HG03565 (cell line): ENCODE results near the gene SEZ6L2.
"Not testable (repeated sequence)": the region's sequence is repeated elsewhere in the genome, so short reads cannot be mapped to it uniquely, and the experiment has no call there.

Experiments used
- ATAC-seq: cut with Tn5 transposase; IDR thresholded peaks from one replicate; pipeline ENCODE4 v1.9.1; 2021; ENCODE audit warnings: mild to moderate bottlenecking, moderate library complexity; ENCODE audit not compliant: unreplicated experiment

The SEZ6L2 gene

GRCh38 chr16:29858149-29858849 is 41.1 kb downstream of the SEZ6L2 start:
- no peak for ATAC-seq

- no peak for ATAC-seq
These were observed 42.1 kb downstream of the SEZ6L2 start for GRCh38 chr16:29857133-29857760.

- no peak for ATAC-seq
These were observed 44.7 kb downstream of the SEZ6L2 start for GRCh38 chr16:29854520-29855100.

GRCh38 chr16:29852654-29853053 is 46.7 kb downstream of the SEZ6L2 start:
- ATAC-seq = no peak

DNA sequence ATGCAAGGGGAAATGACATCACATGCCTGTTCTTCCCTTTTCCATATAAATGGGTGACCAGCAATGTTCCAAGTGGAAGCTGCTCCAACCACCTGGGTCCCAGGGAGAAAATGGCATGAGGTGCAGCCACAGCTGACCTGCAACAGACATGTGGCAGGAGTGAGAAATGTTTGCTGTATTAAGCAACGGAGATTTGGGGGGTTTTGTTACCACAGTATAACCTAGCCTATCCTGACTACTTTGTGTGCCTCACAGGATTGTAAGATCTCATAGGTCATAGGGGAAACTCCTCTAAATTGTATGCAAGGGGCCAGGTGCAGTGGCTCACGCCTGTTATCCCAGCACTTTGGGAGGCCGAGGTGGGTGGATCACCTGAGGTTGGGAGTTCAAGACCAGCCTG is 48.4 kb downstream of the SEZ6L2 start:
- ATAC-seq = no peak

DNA sequence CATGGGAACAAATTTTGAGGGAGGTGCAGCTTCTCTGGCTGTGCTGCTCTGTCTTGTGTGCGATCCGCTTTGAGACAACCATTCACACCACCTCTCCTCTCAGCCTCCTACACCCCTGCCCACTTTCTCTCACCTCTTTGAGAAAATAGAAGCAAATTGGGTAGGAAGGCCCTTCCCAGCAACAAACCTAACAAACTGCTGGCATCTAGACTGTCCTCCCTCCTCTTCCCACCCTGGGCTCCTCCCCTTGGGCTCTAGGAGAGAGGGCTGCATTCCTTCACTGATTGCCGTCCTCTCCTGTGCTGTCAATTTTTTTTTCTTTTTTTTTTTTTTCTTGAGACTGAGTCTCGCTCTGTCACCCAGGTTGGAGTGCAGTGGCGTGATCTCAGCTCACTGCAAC is 49.8 kb downstream of the SEZ6L2 start:
- ATAC-seq = no peak

GRCh38 chr16:29848420-29849297 is 50.7 kb downstream of the SEZ6L2 start:
- no peak for ATAC-seq

GRCh38 chr16:29845656-29846055 is 53.7 kb downstream of the SEZ6L2 start:
- no peak for ATAC-seq

DNA sequence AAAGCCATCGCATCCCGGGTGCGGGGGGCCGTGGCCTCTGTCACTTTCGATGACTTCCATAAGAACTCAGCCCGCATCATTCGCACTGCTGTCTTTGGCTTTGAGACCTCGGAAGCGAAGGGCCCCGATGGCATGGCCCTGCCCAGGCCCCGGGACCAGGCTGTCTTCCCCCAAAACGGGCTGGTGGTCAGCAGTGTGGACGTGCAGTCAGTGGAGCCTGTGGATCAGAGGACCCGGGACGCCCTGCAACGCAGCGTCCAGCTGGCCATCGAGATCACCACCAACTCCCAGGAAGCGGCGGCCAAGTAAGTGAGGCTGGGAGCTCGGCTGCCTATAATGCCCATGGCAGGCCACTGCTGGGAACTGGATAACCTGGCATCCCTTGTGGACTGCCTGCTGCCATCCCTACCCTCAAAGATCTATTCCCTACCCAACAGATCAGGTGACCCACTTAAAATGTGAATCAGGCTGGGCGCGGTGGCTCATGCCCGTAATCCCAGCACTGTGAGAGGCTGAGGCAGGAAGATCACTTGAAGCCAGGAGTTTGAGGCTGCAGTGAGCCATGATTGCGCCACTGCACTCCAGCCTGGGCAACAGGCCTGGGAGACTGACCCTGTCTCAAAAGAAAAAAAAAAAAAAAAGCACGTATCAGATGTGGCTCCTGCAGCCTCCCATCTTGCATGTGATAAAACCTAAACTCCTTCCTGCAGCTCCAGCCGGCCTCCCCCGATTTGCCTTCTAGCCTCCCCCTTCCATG is 54.6 kb downstream of the SEZ6L2 start:
- no peak for ATAC-seq

DNA sequence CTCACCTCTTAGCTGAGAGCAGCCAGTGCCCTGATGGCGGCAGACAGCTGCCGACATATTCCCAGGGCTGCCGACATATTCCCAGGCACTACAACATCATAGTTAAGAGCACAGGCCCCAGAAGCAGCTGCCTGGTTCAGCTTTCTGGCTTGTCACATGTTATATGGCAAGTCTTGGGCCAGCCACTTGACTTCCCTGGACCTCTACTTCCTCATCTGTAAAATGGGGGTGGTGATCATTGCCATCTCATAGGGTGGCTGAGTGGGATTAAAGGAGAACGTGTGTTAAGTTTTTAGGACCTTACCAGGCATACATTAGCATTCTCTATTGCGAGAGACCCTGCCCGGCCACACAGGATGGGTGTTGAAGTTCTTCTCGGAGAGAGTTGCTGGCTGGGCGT is 55.4 kb downstream of the SEZ6L2 start:
- no peak for ATAC-seq

DNA sequence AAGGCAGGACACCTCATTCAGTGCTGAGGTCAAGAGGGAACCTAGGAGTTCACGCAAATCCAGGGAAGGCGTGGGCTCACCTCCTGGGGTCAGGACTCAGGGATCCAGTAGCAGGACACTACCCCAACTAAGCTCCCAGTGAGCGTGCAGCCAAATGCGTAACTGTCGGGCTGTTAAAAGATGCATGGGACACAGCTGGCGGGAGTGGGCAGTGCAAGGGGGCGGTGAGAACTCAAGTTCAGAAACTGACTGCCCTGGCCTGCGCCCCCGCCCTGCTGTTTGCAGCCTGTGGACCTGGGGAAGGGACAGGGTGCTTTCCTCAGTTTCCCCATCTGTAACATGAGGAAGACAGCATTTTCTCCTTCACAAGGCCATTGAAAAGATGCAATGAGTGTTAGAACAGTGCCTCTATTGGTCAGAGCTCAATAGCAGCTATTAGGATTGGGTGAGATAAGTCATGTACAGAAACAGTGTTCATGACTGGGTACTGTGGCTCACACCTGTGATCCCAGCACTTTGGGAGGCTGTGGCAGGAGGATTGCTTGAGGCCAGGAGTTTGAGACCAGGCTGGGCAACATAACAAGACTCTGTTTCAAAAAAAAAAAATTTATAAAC is 56.5 kb downstream of the SEZ6L2 start:
- ATAC-seq = no peak

- ATAC-seq = no peak
These were observed 57.7 kb downstream of the SEZ6L2 start for GRCh38 chr16:29841631-29842030.

DNA sequence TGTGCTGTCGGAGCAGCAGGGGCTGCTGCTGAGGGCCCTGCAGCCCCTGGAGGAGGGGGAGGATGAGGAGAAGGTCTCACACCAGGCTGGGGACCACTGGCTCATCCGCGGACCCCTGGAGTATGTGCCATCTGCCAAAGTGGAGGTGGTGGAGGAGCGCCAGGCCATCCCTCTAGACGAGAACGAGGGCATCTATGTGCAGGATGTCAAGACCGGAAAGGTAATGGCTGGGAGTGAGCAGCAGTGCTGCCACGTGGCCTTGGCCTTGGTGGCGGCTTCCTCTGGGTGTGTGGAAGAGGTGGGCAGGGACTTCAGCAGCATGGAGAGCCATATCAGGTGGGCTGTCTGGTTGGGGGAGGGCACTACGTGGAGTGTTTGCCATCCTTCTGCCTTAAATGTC is 59.1 kb downstream of the SEZ6L2 start:
- ATAC-seq = no peak

GRCh38 chr16:29839822-29840221 is 59.5 kb downstream of the SEZ6L2 start:
- no peak for ATAC-seq

DNA sequence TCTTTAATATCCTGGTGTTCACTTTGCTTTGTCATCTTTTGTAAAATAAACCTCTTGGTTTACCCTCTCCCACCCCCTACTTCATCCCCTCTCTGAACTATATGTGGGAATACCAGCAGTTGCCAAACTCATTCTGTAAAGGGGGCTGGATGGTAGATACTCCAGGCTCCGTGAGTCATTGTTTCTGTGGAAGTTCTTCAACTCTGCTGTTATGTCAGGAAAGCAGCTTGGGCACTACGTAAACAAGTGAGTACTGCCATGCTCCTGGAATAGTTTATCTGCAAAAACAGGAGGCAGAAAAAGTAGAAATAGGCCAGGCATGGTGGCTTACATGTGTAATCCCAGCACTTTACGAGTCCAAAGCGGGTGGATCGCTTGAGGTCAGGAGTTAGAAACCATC is 61.5 kb downstream of the SEZ6L2 start:
- ATAC-seq = no peak

DNA sequence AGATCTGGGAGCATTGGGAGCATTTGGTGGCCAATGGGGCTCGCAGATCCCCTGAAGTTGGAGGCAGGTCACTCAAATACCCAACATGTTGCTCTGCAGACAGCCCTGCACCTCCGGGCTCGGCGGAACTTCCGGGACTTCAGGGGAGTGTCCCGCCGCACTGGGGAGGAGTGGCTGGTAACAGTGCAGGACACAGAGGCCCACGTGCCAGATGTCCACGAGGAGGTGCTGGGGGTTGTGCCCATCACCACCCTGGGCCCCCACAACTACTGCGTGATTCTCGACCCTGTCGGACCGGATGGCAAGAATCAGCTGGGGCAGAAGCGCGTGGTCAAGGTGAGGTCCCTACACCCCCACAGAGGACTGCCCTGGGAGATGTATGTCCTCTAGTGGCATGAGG is 62.7 kb downstream of the SEZ6L2 start:
- no peak for ATAC-seq

GRCh38 chr16:29835926-29836325 is 63.4 kb downstream of the SEZ6L2 start:
- no peak for ATAC-seq

GRCh38 chr16:29834079-29834478 is 65.3 kb downstream of the SEZ6L2 start:
- ATAC-seq = no peak

DNA sequence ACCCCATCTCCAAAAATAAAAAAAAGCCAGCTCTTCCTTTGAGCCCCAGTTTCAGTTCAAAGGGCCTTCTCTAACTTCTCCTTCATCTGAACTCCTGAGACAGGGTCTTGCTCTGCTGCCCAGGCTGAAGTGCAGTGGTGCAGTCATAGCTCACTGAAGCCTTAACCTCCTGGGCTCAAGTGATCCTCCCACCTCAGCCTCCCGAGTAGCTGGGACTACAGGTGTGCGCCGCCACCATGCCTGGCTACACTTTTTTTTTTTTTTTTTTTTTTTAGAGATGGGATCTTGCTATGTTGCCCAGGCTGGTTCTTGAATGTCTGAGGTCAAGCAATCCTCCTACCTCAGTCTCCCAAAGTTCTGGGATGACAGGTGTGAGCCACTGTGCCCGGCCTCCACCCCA is 66.1 kb downstream of the SEZ6L2 start:
- not testable (repeated sequence) for ATAC-seq

- ATAC-seq = no peak
These were observed 67.9 kb downstream of the SEZ6L2 start for GRCh38 chr16:29831490-29831889.
